ENCODE data around the gene KRT17.
"Not testable (repeated sequence)": the region's sequence is repeated elsewhere in the genome, so short reads cannot be mapped to it uniquely, and the experiment has no call there.

Gene KRT17

GRCh38 chr17:41631025-41631897 lies 6.9 kb upstream of the KRT17 start:
- Mint-ChIP-seq H3K4me1 (ENCODE audit: low read depth) (no peaks in the 10 kb centered on the region), H3K4me3 (no peak overlapping the region), H3K9me3 (no peaks in the 10 kb centered on the region), H3K27ac (no peak overlapping the region), H3K27me3 (ENCODE audit: low read depth) (no peaks in the 10 kb centered on the region), H3K36me3 (ENCODE audit: low read depth) (no peaks in the 10 kb centered on the region)

GRCh38 chr17:41629826-41630670 lies 5.7 kb upstream of the KRT17 start:
- H3K27ac Mint-ChIP-seq, result no peak overlapping the region
- no peak overlapping the region for H3K4me3 Mint-ChIP-seq
- H3K9me3 Mint-ChIP-seq, result no peaks in the 10 kb centered on the region
- H3K36me3 Mint-ChIP-seq (ENCODE audit: low read depth), result no peaks in the 10 kb centered on the region
- H3K27me3 Mint-ChIP-seq (ENCODE audit: low read depth), result no peaks in the 10 kb centered on the region
- no peaks in the 10 kb centered on the region for H3K4me1 Mint-ChIP-seq (ENCODE audit: low read depth)

GRCh38 chr17:41629316-41629715 lies 4.9 kb upstream of the KRT17 start:
- H3K27me3 Mint-ChIP-seq (ENCODE audit: low read depth), result no peaks in the 10 kb centered on the region
- no peak overlapping the region for H3K4me3 Mint-ChIP-seq
- no peaks in the 10 kb centered on the region for H3K36me3 Mint-ChIP-seq (ENCODE audit: low read depth)
- H3K4me1 Mint-ChIP-seq (ENCODE audit: low read depth), result no peaks in the 10 kb centered on the region
- no peaks in the 10 kb centered on the region for H3K9me3 Mint-ChIP-seq
- H3K27ac Mint-ChIP-seq, result no peak overlapping the region

- not testable (repeated sequence) for H3K27ac Mint-ChIP-seq; H3K27me3 Mint-ChIP-seq (ENCODE audit: low read depth); H3K4me1 Mint-ChIP-seq (ENCODE audit: low read depth); H3K9me3 Mint-ChIP-seq; H3K4me3 Mint-ChIP-seq; H3K36me3 Mint-ChIP-seq (ENCODE audit: low read depth)
Observed at GRCh38 chr17:41628621-41629255, 4.4 kb upstream of the KRT17 start.

GRCh38 chr17:41628073-41628370 lies 3.6 kb upstream of the KRT17 start:
- H3K27me3 Mint-ChIP-seq (ENCODE audit: low read depth); H3K9me3 Mint-ChIP-seq; H3K27ac Mint-ChIP-seq; H3K4me3 Mint-ChIP-seq; H3K4me1 Mint-ChIP-seq (ENCODE audit: low read depth); H3K36me3 Mint-ChIP-seq (ENCODE audit: low read depth): not testable (repeated sequence)

GRCh38 chr17:41627316-41628072 lies 3.1 kb upstream of the KRT17 start:
- Mint-ChIP-seq H3K9me3 (no peaks in the 10 kb centered on the region), H3K4me1 (ENCODE audit: low read depth) (no peaks in the 10 kb centered on the region), H3K27me3 (ENCODE audit: low read depth) (no peaks in the 10 kb centered on the region), H3K4me3 (no peak overlapping the region), H3K27ac (no peak overlapping the region), H3K36me3 (ENCODE audit: low read depth) (no peaks in the 10 kb centered on the region)

GRCh38 chr17:41626914-41627295 lies 2.5 kb upstream of the KRT17 start:
- not testable (repeated sequence) for H3K4me1 Mint-ChIP-seq (ENCODE audit: low read depth); H3K27ac Mint-ChIP-seq; H3K36me3 Mint-ChIP-seq (ENCODE audit: low read depth); H3K9me3 Mint-ChIP-seq; H3K27me3 Mint-ChIP-seq (ENCODE audit: low read depth); H3K4me3 Mint-ChIP-seq

GRCh38 chr17:41626028-41626913 lies 1.9 kb upstream of the KRT17 start:
- not testable (repeated sequence) for H3K9me3 Mint-ChIP-seq; H3K27ac Mint-ChIP-seq; H3K4me1 Mint-ChIP-seq (ENCODE audit: low read depth); H3K36me3 Mint-ChIP-seq (ENCODE audit: low read depth); H3K27me3 Mint-ChIP-seq (ENCODE audit: low read depth); H3K4me3 Mint-ChIP-seq

- Mint-ChIP-seq H3K4me1 (ENCODE audit: low read depth) (no peaks in the 10 kb centered on the region), H3K27me3 (ENCODE audit: low read depth) (no peaks in the 10 kb centered on the region)
Observed at GRCh38 chr17:41625602-41626001, 1.2 kb upstream of the KRT17 start.

GRCh38 chr17:41623184-41623861 lies 1.1 kb downstream of the KRT17 start:
- not testable (repeated sequence) for H3K9me3 Mint-ChIP-seq; H3K4me1 Mint-ChIP-seq (ENCODE audit: low read depth); H3K27me3 Mint-ChIP-seq (ENCODE audit: low read depth); H3K36me3 Mint-ChIP-seq (ENCODE audit: low read depth); H3K27ac Mint-ChIP-seq; H3K4me3 Mint-ChIP-seq

More at GRCh38 chr17:41625602-41626001, 1.2 kb upstream of the KRT17 start:
- Mint-ChIP-seq H3K27ac (no peak overlapping the region), H3K9me3 (no peaks in the 10 kb centered on the region), H3K36me3 (ENCODE audit: low read depth) (no peaks in the 10 kb centered on the region), H3K4me3 (no peak overlapping the region)

GRCh38 chr17:41622340-41623183 lies 1.8 kb downstream of the KRT17 start:
- not testable (repeated sequence) for H3K36me3 Mint-ChIP-seq (ENCODE audit: low read depth); H3K4me1 Mint-ChIP-seq (ENCODE audit: low read depth); H3K9me3 Mint-ChIP-seq; H3K27ac Mint-ChIP-seq; H3K27me3 Mint-ChIP-seq (ENCODE audit: low read depth); H3K4me3 Mint-ChIP-seq

- Mint-ChIP-seq H3K36me3 (ENCODE audit: low read depth) (no peaks in the 10 kb centered on the region), H3K4me3 (no peak overlapping the region), H3K4me1 (ENCODE audit: low read depth) (no peaks in the 10 kb centered on the region), H3K9me3 (no peaks in the 10 kb centered on the region), H3K27me3 (ENCODE audit: low read depth) (no peaks in the 10 kb centered on the region), H3K27ac (no peak overlapping the region)
Observed at GRCh38 chr17:41621916-41622315, 2.5 kb downstream of the KRT17 start.

- not testable (repeated sequence) for H3K36me3 Mint-ChIP-seq (ENCODE audit: low read depth); H3K4me1 Mint-ChIP-seq (ENCODE audit: low read depth); H3K9me3 Mint-ChIP-seq; H3K4me3 Mint-ChIP-seq; H3K27ac Mint-ChIP-seq; H3K27me3 Mint-ChIP-seq (ENCODE audit: low read depth)
Observed at GRCh38 chr17:41621435-41621817, 2.9 kb downstream of the KRT17 start.
